Prostate gland (tissue), 2 donors: ENCODE measurements around the gene KIF12.

Source experiments
- CTCF ChIP-seq, 4 experiments: fragments of 200-600 bp in 2 of 4; fragments of 450-650 bp in 2 of 4; sonication (generic) in 2 of 4; IDR thresholded peaks; 1 replicate in 3 of 4; 2 replicates in 1 of 4; pipeline ENCODE4 v1.5.1; 2016 to 2019; ENCODE audit warnings: antibody characterized with exemption in 4 of 4, mild to moderate bottlenecking in 2 of 4, moderate library complexity in 2 of 4
- POLR2A ChIP-seq: fragments of 450-650 bp; IDR thresholded peaks from one replicate; pipeline ENCODE4 v1.6.1; 2016; ENCODE audit warnings: antibody characterized with exemption, mild to moderate bottlenecking
- POLR2AphosphoS5 ChIP-seq: sonication (generic); formaldehyde crosslinking; IDR thresholded peaks from one replicate; pipeline ENCODE4 v1.6.1; 2017; ENCODE audit warnings: antibody characterized with exemption

- no peak for TF ChIP-seq CTCF (IDR thresholded peaks at IDR 0.05)
- no peak for TF ChIP-seq POLR2A
- no peak for TF ChIP-seq POLR2AphosphoS5
Measured at GRCh38 chr9:114123031-114123977, 24.2 kb upstream of the KIF12 start.
